DMS53 treated with DMSO at 0.1 percent for 48 hours (cell line): ENCODE data around the gene CCDC188.

Experiments used
- DNase-seq: peaks from one replicate; lab custom pipeline; 2025; ENCODE audit not compliant: unreplicated experiment; lab: John Stamatoyannopoulos, UW

Gene CCDC188

DNA sequence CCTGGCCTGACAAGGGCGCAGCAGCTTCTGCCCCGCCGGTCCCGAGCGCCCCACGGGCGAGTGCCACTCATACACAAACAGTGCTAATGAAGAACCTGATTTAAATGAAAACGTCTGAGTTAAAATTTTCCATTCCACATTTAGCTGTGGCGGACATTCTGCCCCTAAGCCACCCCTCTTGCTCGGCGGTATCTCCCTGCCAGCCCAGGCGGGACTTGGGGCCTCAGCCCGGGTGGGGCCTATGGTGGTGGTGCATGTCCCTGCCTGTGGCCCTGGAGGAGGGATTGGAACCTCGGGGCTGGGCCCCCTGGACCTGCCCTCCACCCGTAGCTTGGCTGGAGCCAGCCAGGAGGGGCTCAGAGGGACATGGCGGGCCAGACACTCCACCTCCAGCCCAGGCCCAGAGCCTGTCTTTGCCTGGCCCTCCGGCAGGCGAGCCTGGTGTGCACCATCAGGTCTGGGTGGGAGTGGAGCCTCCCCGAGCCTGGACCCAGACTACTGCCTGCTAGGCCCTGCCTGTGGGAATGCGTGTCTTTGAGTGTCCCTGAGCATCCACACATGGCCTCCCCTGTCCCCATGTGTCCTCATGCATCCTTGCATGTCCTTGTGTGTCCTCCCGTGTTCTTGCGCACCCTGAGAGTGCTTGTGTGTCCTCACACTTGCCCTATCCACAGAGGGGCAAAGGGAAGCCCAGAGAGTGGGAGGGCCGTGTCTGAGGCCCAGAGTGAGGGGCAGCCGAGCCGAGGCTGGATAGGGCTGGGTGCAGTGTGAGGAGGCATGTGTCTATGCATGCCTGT is 14.9 kb downstream of the CCDC188 start:
- DNase-seq, result no peak

DNA sequence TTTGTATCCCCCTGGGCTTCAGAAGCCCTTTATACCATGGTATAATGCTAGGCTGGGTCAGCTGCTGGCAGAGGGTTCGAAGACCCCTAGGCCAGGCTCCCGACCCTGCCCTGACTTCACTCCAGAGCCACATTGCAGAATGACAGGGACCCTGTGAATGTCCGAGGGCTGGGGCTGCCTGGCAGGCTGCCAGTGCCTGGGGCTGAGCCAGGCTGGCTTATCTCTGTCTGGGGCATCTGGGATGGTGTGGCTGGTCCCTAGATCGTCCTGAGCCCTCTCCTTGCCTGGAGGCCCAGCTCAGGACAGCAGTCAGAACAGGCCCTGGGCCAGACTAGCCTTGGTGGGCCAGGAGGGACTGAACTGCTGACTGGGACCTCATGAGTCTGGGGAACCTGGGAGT is 15.6 kb downstream of the CCDC188 start:
- no peak for DNase-seq

DNA sequence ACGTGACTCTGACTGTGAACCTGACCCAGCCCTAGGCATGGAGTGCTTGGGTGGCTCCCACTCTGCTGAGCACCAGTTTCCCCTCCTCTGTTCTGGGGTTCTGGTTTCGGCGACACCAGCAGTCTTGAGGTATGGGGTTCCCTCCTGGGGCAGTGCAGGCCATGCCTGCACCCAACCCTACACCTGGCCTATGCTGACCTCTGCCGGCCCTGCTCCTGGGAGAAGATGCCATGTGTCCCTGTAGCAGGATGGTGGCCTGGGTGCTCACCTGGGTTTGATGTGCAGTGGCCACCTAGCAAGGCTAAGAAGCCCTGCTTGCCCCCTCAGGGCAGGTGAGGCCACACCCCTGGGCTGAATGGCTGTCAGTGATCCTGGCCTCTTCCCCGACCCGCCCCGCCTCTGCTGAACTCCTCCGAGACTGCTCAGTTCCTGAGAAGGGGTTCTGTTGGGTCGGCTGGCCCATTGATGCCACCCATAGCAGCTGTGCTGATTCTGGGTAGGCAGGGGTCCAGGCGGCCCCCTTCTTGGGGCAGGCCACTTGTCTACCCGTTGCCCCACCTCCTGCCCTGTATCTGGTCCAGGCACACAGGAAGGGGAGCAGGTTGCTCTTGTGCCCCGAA is 16.8 kb downstream of the CCDC188 start:
- DNase-seq, result no peak

DNA sequence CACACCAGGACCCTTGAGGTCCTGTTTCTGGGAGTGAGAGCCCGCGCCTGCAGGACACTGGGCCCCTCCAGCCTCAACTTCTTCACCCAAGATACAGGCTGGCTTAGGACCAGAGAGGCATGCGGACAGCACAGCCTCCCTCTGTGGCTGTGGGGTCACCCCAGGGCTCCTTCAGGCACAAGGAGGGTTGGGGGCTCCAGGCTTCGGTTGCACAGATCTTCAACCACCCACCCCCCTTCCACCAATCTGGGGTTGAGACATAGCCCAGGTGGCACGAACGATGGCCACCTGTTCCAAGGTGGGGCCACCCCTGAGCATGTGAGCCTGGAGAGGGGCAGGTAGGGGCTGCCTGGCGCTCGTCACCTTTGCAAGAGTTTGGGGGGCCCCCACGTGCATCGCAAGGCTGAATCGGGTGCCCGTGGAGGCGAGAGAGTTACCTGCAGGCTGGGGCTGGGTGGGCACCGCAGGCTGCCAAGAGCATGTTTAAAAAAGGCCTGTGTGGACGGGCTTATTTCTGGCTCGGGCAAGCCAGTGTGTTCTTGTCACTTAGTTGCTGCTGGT is 18.1 kb downstream of the CCDC188 start:
- no peak for DNase-seq

DNA sequence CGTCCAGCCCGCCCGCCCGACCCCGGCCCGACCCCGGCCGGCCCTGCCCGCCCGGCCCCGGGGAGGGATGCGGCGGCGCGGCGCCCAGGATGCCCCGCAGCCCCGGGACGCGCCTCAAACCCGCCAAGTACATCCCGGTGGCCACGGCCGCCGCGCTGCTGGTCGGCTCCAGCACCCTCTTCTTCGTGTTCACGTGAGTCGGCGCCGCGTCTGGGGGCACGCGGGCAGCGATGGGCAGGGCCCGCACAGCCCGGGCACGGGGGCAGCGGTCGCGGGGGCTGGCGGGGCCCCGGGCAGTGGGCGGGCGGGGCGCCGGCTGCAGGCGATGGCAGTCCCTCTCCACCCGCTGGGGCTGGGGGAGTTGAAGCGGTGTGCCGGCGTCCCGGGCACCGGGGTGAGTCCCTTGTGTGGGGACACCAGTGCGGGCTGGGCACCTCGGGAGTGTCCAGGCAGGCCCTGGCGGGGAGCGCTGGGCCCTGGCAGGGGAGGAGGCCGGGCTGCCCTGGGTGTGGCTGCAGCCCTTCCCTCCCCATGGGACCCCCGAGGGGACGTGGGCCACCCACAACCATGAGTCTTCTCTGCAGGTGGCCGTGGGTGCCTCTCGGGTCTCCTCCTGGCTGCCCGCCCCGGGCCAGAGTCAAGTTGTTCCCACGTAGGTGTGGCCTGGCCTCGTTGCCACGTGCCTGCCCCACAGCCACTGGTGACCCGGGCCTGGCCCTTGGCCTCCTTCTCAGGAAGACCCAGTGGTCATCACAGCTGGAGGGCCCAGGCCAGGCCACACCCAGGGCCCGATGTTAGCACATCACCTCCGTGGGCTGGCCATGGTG is 18.8 kb downstream of the CCDC188 start:
- DNase-seq, result no peak

GRCh38 chr22:20131597-20131858 is 19.3 kb downstream of the CCDC188 start, which contains the start of gene ZDHHC8:
Gene ZDHHC8, plus strand, starts transcription at chr22:20131804. Its CDS starts 144 bp downstream, at chr22:20131948.
- no peak for DNase-seq

- DNase-seq, result no peak
These were observed 19.9 kb downstream of the CCDC188 start for GRCh38 chr22:20130731-20131596.

GRCh38 chr22:20130319-20130718 is 20.5 kb downstream of the CCDC188 start:
- DNase-seq, result no peak

- DNase-seq, result no peak
These were observed 21.2 kb downstream of the CCDC188 start for GRCh38 chr22:20129747-20130014.

- no peak for DNase-seq
These were observed 21.7 kb downstream of the CCDC188 start for GRCh38 chr22:20128902-20129746.

GRCh38 chr22:20128619-20128901 is 22.3 kb downstream of the CCDC188 start:
- no peak for DNase-seq

DNA sequence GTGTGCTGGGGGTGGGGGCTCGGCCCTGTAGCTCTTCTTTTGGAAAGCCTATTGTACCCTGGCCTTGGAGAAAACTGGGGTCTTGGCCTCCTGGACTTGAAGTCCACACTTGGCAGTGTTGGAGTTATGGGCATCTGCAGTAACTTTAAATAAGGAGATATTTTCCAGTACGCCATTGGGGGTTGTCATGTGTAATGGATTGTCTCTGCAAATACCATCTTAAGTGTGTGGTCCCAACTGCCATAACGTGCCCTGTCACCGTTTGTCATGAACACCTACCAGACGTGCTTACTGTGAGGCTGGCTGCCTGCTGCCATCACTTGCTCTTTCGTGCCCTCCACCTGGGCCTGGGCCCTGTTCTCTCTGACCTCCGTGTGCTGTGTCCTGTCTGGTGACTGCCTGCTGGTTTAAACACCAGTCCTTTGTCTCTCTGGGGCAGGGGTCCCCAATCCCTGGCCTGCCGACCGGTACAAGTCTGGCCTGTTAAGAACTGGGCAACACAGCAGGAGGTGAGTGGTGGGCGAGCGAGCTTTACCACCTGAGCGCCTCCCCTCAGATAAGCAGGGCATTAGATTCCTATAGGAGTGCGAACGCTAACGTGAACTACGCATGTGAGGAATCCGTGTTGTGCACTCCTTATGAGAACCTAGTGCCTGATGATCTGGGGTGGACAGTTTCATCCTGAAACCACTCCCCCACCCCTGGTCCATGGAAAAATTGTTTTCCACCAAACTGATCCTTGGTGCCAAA is 22.8 kb downstream of the CCDC188 start:
- DNase-seq, result no peak

DNA sequence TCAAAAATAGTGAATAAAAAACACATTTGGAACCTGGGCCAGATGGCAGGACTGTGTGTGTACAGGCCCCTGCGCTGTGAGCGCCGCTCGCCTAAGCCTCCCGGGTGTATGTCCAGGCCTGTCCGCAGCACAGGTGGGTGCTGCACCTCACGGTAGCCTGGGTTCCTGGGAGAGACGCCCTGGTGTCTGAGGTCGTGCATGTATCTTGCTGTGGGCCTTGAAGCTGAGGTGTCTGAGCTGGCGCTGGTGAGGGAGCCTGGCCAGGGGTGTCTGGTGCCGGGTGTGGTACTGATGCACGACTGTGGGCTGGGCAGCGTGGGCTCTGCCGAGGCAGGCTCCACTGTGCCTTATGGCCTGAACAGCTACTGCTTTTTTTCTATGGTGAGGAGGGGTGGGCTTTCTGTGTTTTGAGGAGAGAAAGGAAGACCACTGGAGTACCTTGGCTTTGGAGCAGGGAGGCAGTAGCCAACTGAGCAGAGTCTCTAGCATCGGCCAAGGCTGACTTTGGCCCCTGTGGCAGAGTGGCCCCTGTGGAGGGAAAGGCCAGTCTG is 23.5 kb downstream of the CCDC188 start:
- DNase-seq, result no peak

GRCh38 chr22:20126284-20127029 is 24.4 kb downstream of the CCDC188 start:
- DNase-seq, result no peak

DNA sequence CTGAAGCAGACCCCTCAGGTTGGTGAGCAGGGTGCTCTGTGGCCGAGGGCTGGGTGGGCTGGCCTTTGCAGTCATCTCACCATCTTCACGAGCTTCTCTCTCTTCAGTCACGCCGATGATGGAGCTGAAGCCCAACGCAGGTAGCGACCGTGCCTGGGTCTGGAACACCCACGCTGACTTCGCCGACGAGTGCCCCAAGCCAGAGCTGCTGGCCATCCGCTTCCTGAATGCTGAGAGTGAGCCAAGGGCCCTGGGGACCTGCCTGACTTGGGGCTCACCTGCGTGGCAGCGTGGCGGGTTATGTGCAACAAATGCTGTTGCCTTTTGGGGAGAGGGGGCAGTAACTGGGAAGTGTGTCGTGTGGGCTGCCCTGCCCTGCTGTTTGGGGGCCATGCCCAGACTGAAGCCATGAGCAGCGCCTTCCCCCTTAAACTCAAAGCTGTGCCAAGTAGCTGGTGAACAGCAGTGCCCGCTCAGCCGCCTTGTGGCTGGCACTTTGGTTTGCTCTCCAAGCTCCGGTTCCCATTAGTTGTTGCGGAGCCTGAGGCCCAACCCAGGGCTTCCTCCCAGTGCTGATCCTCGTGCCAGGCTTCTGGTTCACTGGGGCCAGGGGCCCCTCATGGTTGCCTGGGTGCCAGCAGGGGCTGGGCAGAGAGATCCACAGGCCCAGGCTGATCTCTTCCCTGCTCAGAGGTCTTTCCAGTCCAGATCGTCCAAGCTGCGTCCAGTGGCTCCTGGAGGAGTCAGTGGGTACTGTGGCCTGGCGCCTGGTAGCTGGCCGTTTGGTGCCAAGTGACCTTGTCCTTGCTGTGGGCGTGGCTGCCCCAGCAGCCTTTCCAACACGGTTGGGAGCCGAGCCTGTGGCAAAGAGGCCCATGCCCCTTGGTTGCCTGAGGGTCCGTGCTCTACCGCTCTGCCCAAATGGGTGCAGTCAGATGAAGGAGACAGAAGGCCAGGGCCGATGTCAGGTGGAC is 25.4 kb downstream of the CCDC188 start:
- DNase-seq, result no peak

- DNase-seq, result no peak
These were observed 26.6 kb downstream of the CCDC188 start for GRCh38 chr22:20124083-20124787.
